HCT116 (cell line): Measurements from ENCODE around the gene MRPS2.

Experiments used
- CTCF ChIP-seq, 3 experiments: fragments of 200-600 bp in 1 of 3; sonication (generic) in 1 of 3; IDR thresholded peaks in 2 of 3; conservative IDR thresholded peaks in 1 of 3; 2 replicates each; pipeline ENCODE4 v1.5.1; 2012 to 2017; ENCODE audit warnings: low read depth in 2 of 3, low read length in 2 of 3, antibody characterized with exemption in 1 of 3, borderline replicate concordance in 1 of 3, control low read depth in 1 of 3, mild to moderate bottlenecking in 1 of 3, mixed read lengths in 1 of 3, mixed run types in 1 of 3, moderate library complexity in 1 of 3; ENCODE audit not compliant: insufficient read depth in 1 of 3
- POLR2AphosphoS5 ChIP-seq: IDR thresholded peaks from 2 replicates; pipeline ENCODE4 v1.6.1; 2011; ENCODE audit warnings: mild to moderate bottlenecking, low read depth, low read length, moderate library complexity
- RAD21 ChIP-seq: IDR thresholded peaks from 2 replicates; pipeline ENCODE4 v1.6.1; 2012; ENCODE audit warnings: low read depth, mild to moderate bottlenecking
- YY1 ChIP-seq: IDR thresholded peaks from 2 replicates; pipeline ENCODE4 v1.6.1; 2011; ENCODE audit warnings: low read length, low read depth, moderate library complexity, mild to moderate bottlenecking; ENCODE audit not compliant: insufficient replicate concordance; ENCODE audit errors: extremely low read depth
- ZNF274 ChIP-seq: fragments of 200-500 bp; sonication (Bioruptor generic); IDR thresholded peaks from 2 replicates; pipeline ENCODE4 v1.6.1; 2014; ENCODE audit warnings: mild to moderate bottlenecking, low read depth, low read length, inconsistent platforms
- TF ChIP-seq, protein P1 (sequence below): IDR thresholded peaks from 2 replicates; pipeline ENCODE4 v1.6.1; 2012

GRCh38 chr9:135502168-135502872 is 1.8 kb downstream of the MRPS2 start:
- TF ChIP-seq CTCF (IDR thresholded peaks at IDR 0.05 in 2 of 3, conservative IDR thresholded peaks at IDR 0.05 in 1 of 3; ENCODE audit: borderline replicate concordance in 1 of 3, insufficient read depth in 1 of 3, low read depth in 2 of 3, low read length in 2 of 3) (no peak), RAD21 (no peak), YY1 (no peak), POLR2AphosphoS5 (no peak), ZNF274 (no peak)
- TF ChIP-seq, protein P1, sequence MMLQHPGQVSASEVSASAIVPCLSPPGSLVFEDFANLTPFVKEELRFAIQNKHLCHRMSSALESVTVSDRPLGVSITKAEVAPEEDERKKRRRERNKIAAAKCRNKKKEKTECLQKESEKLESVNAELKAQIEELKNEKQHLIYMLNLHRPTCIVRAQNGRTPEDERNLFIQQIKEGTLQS: no peak
